Measurements from ENCODE around the gene OR51B5.
"Not testable (repeated sequence)": the region's sequence is repeated elsewhere in the genome, so short reads cannot be mapped to it uniquely, and the experiment has no call there.

Gene OR51B5

GRCh38 chr11:5335170-5335569 is 8.2 kb downstream of the OR51B5 start:
- no peak for TF ChIP-seq CTCF (IDR thresholded peaks at IDR 0.05; ENCODE audit: control insufficient read depth, insufficient read depth, low read depth, low read length, missing control alignments)
- DNase-seq (ENCODE audit: low read depth): no peak
- H3K4me3 ChIP-seq (ENCODE audit: control insufficient read depth, low read depth, low read length): no peak overlapping the region

- no peak within 1 kb of the TSS for H3K4me3 ChIP-seq (ENCODE audit: control insufficient read depth, low read depth, low read length)
- DNase-seq (ENCODE audit: low read depth): no peak
- no peak for TF ChIP-seq CTCF (IDR thresholded peaks at IDR 0.05; ENCODE audit: control insufficient read depth, insufficient read depth, low read depth, low read length, missing control alignments)
Observed at GRCh38 chr11:5324197-5324596, 19.1 kb downstream of the OR51B5 start, which contains the start of gene OR51B2. TSS of gene OR51B2 (minus strand) at chr11:5324297. CDS start at chr11:5324297, 0 bp downstream.

GRCh38 chr11:5317292-5317691 is 26.0 kb downstream of the OR51B5 start:
- no peak for DNase-seq (ENCODE audit: low read depth)
- TF ChIP-seq CTCF (IDR thresholded peaks at IDR 0.05; ENCODE audit: control insufficient read depth, insufficient read depth, low read depth, low read length, missing control alignments): peak; percentile 13
- H3K4me3 ChIP-seq (ENCODE audit: control insufficient read depth, low read depth, low read length): no peak overlapping the region

- not testable (repeated sequence) for DNase-seq (ENCODE audit: low read depth)
Observed at GRCh38 chr11:5313326-5314023, 29.8 kb downstream of the OR51B5 start.

GRCh38 chr11:5310423-5310822 is 32.9 kb downstream of the OR51B5 start:
- DNase-seq (ENCODE audit: low read depth): no peak

More at GRCh38 chr11:5313326-5314023, 29.8 kb downstream of the OR51B5 start:
- not testable (repeated sequence) for H3K4me3 ChIP-seq (ENCODE audit: control insufficient read depth, low read depth, low read length)

GRCh38 chr11:5307256-5308019 is 35.9 kb downstream of the OR51B5 start:
- no peak overlapping the region for H3K4me3 ChIP-seq (ENCODE audit: control insufficient read depth, low read depth, low read length)
- no peak for TF ChIP-seq CTCF (IDR thresholded peaks at IDR 0.05; ENCODE audit: control insufficient read depth, insufficient read depth, low read depth, low read length, missing control alignments)
- no peak for DNase-seq (ENCODE audit: low read depth)

More at GRCh38 chr11:5310423-5310822, 32.9 kb downstream of the OR51B5 start:
- no peak overlapping the region for H3K4me3 ChIP-seq (ENCODE audit: control insufficient read depth, low read depth, low read length)
- TF ChIP-seq CTCF (IDR thresholded peaks at IDR 0.05; ENCODE audit: control insufficient read depth, insufficient read depth, low read depth, low read length, missing control alignments): no peak

- DNase-seq (ENCODE audit: low read depth): no peak
- TF ChIP-seq CTCF (IDR thresholded peaks at IDR 0.05; ENCODE audit: control insufficient read depth, insufficient read depth, low read depth, low read length, missing control alignments): no peak
- H3K4me3 ChIP-seq (ENCODE audit: control insufficient read depth, low read depth, low read length): no peak overlapping the region
Observed at GRCh38 chr11:5304046-5304445, 39.3 kb downstream of the OR51B5 start.
